T-helper 1 cell (primary cell): ENCODE data around the gene TSPAN19.
A peak's percentile ranks its signal among the peaks of the same experiment; 100 is the strongest.
"Not testable (repeated sequence)": the region's sequence is repeated elsewhere in the genome, so short reads cannot be mapped to it uniquely, and the experiment has no call there.

Experiments used
- DNase-seq, 5 donors: peaks; one replicate each; pipeline ENCODE4 v3.0.0-alpha.2; 2012 to 2020
- total RNA-seq, 4 donors: gene quantifications; one replicate each; lab custom pipeline; 2026; lab: John Stamatoyannopoulos, UW

Gene TSPAN19
- 0 reads per million in 4 donors for total RNA-seq

GRCh38 chr12:85036234-85036707 lies at the start of gene TSPAN19, which contains the start of gene LRRIQ1:
TSPAN19 (minus strand) TSS chr12:85036277; CDS start chr12:85029946, 6,331 bp downstream.
LRRIQ1 (plus strand) TSS chr12:85036351; CDS start chr12:85038177, 1,826 bp downstream.
- DNase-seq, result peak in 1 of 5 donors; percentile 26

- DNase-seq, result no peak
Observed at GRCh38 chr12:85085066-85085465, 49.0 kb upstream of the TSPAN19 start.

- DNase-seq, result peak in 1 of 5 donors; percentile 4
Observed at GRCh38 chr12:85076688-85077430, 40.8 kb upstream of the TSPAN19 start.

- DNase-seq, result no peak
Observed at GRCh38 chr12:85072826-85073225, 36.7 kb upstream of the TSPAN19 start.

- DNase-seq, result no peak
Observed at GRCh38 chr12:85065837-85066482, 29.9 kb upstream of the TSPAN19 start.

GRCh38 chr12:85060916-85061315 lies 24.8 kb upstream of the TSPAN19 start:
- no peak for DNase-seq

GRCh38 chr12:85059594-85059993 lies 23.5 kb upstream of the TSPAN19 start:
- DNase-seq, result no peak

- no peak for DNase-seq
Observed at GRCh38 chr12:85058339-85058738, 22.3 kb upstream of the TSPAN19 start.

- DNase-seq, result peak in 1 of 5 donors; percentile 6
Observed at GRCh38 chr12:85057370-85057963, 21.4 kb upstream of the TSPAN19 start.

- no peak for DNase-seq
Observed at GRCh38 chr12:85043829-85044228, 7.8 kb upstream of the TSPAN19 start.

GRCh38 chr12:85041395-85041794 lies 5.3 kb upstream of the TSPAN19 start:
- DNase-seq, result no peak

- DNase-seq, result no peak
Observed at GRCh38 chr12:85036733-85037132, 656 bp upstream of the TSPAN19 start.

GRCh38 chr12:85029456-85029855 lies 6.6 kb downstream of the TSPAN19 start:
- no peak for DNase-seq

GRCh38 chr12:85018098-85018497 lies 18.0 kb downstream of the TSPAN19 start:
- no peak for DNase-seq

GRCh38 chr12:85017618-85018017 lies 18.5 kb downstream of the TSPAN19 start:
- no peak for DNase-seq

- no peak for DNase-seq
Observed at GRCh38 chr12:85017133-85017532, 18.9 kb downstream of the TSPAN19 start.

GRCh38 chr12:85016413-85016812 lies 19.7 kb downstream of the TSPAN19 start:
- no peak for DNase-seq

GRCh38 chr12:85007836-85008235 lies 28.2 kb downstream of the TSPAN19 start:
- DNase-seq, result no peak

- DNase-seq, result no peak
Observed at GRCh38 chr12:85006206-85006605, 29.9 kb downstream of the TSPAN19 start.

- DNase-seq, result no peak
Observed at GRCh38 chr12:85005615-85006014, 30.5 kb downstream of the TSPAN19 start.

- not testable (repeated sequence) for DNase-seq
Observed at GRCh38 chr12:85005047-85005446, 31.0 kb downstream of the TSPAN19 start.

- no peak for DNase-seq
Observed at GRCh38 chr12:85004204-85004603, 31.9 kb downstream of the TSPAN19 start.

- no peak for DNase-seq
Observed at GRCh38 chr12:85002778-85003296, 33.2 kb downstream of the TSPAN19 start.
